Omental fat pad (tissue), 4 donors: ENCODE measurements around the gene IL11RA. TPM values are rescaled to one million over a fixed set of nuclear protein-coding genes. Genes with fewer than 3 reads are reported as not detected.

Experiments used
- ATAC-seq: fragments of 150-250 bp; one replicate; pipeline ENCODE4 v1.9.1; 2016; ENCODE audit warnings: mild to moderate bottlenecking, moderate library complexity; ENCODE audit not compliant: low FRiP score
- DNase-seq: peaks from one replicate; pipeline ENCODE4 v3.0.0-alpha.2; 2019; ENCODE audit warnings: low spot score
- CTCF ChIP-seq, 3 donors: fragments of 450-650 bp; IDR thresholded peaks; one replicate each; pipeline ENCODE4 v1.5.1; 2016 to 2017; ENCODE audit warnings: antibody characterized with exemption in 3 of 3, mild to moderate bottlenecking in 3 of 3, moderate library complexity in 2 of 3
- total RNA-seq, 4 donors: library from RNA; depleted of rRNA; stranded (reverse); fragments of >200 nt; gene quantifications; one replicate each; pipeline ENCODE4 v1.1.0, GENCODE V29; 2016

The IL11RA gene
- total RNA-seq, 4 donors from 2014 or later = 13.3 to 49.3 (median 23.1) TPM

GRCh38 chr9:34630402-34631154 is 21.4 kb upstream of the IL11RA start:
- DNase-seq (no peak), ATAC-seq (no peak)
- TF ChIP-seq CTCF (IDR thresholded peaks at IDR 0.05) = no peak

GRCh38 chr9:34633166-34633565 is 18.8 kb upstream of the IL11RA start:
- no peak for TF ChIP-seq CTCF (IDR thresholded peaks at IDR 0.05)
- no peak for DNase-seq

GRCh38 chr9:34633851-34634550 is 18.0 kb upstream of the IL11RA start:
- ATAC-seq (peak; percentile 37), DNase-seq (no peak)
- TF ChIP-seq CTCF (IDR thresholded peaks at IDR 0.05) = peak in 2 of 3 donors; percentile 22 to 42

More at GRCh38 chr9:34633166-34633565, 18.8 kb upstream of the IL11RA start:
- no peak for ATAC-seq

- TF ChIP-seq CTCF (IDR thresholded peaks at IDR 0.05) = no peak
- DNase-seq (no peak), ATAC-seq (no peak)
Observed at GRCh38 chr9:34634551-34635248, 17.3 kb upstream of the IL11RA start.

GRCh38 chr9:34635556-34635955 is 16.4 kb upstream of the IL11RA start:
- TF ChIP-seq CTCF (IDR thresholded peaks at IDR 0.05) = no peak
- ATAC-seq (no peak), DNase-seq (no peak)

- no peak for DNase-seq
- ATAC-seq = no peak
- TF ChIP-seq CTCF (IDR thresholded peaks at IDR 0.05) = no peak
Observed at GRCh38 chr9:34636791-34637355, 15.1 kb upstream of the IL11RA start.
